ENCODE measurements around the gene NOL3.

NOL3 gene

GRCh38 chr16:67190448-67191399 is 20.4 kb downstream of the NOL3 start:
- DNase-seq, result no peak

DNA sequence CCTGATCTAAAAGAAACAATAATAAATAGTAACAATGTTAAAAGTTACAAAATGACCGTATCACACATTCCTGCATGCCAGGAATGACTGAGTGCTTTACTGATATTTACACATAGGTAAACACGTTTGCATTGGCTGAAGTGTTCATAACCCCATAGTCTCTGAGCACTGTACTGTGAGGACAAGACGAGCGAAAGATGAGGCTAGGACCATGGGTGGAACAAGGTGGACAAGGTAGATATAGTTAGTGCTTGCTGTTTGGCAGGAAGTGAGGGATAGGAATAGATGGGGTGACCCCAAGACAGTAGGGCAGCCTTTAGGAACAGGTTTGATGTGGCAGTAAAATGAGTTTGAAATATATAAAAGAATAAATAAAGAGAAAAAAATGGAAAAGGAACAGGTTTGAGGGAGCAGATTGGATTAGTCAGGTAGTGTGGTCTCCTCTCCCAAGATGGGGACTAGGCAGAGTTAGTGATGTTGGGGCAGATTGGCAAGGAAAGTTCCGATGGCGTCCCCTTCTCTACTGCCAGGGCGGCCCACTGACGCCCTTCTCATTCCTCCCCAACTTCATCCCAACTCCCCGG is 21.2 kb downstream of the NOL3 start:
- DNase-seq, result no peak

GRCh38 chr16:67191995-67192681 is 21.8 kb downstream of the NOL3 start, which contains the start of gene E2F4:
TSS of gene E2F4 (plus strand) at chr16:67192155. CDS start at chr16:67192228, 73 bp downstream.
- DNase-seq, result peak; percentile 90

GRCh38 chr16:67192781-67193361 is 22.5 kb downstream of the NOL3 start:
- no peak for DNase-seq

DNA sequence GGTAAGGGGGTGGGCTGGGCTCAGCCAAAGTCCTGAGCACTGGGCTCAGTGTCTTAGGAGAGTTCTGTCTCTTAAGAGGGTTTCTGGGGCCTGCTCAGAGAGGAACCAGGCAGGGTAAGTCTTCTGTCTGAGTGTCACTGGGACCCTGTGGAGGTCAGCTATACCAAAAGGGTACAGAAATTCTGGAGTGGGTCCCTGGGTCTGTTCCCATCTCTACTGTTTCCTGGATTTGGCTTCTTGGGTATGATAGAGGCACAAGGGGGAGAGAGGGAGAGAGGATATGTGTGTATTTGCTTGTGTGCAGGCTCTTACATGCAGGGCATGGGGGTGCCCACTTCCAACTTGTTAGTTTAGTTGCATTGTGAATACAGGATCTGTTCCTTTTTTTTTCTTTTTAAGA is 23.2 kb downstream of the NOL3 start:
- DNase-seq, result no peak

DNA sequence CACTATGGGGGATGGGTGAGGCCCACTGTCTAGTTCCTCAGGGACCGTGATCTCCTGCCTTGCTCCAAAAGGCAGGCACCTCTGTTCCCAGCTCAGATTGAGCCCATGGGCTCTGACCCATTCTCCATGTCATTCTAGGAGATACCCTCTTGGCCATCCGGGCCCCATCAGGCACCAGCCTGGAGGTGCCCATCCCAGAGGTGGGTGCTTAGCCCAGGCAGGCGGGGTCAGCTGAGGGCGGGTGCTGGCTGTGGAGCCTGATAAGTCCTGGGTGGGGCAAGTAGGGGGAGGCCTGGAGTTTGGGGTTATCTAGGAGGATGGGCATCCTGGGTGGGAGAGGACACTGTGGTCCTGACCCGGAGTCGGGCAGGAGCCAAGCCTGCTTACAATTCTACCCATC is 23.9 kb downstream of the NOL3 start:
- no peak for DNase-seq

GRCh38 chr16:67195676-67196075 is 25.3 kb downstream of the NOL3 start:
- no peak for DNase-seq

DNA sequence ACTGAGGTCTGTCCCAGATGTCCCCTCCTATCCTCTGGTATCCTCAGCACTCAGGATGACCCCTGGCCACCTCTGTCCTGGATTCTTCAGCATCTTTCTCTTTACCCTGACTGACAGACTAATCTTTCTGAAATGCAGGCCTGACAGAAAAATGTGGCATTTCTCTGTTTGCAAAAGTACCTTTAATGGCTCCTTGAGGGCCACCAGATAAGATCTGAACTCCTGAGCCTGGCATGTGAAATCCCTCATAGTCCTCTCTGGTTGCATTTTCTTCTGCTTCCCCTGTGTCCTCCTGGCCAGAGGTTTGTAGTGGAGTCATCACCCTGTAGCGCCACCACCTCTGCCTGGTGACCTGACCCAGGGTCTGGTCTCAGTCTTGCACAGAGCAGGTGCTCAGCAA is 26.5 kb downstream of the NOL3 start:
- DNase-seq, result no peak

GRCh38 chr16:67197704-67198103 is 27.4 kb downstream of the NOL3 start:
- DNase-seq, result no peak

- peak; percentile 28 for DNase-seq
Observed at GRCh38 chr16:67198238-67198734, 27.9 kb downstream of the NOL3 start.

- DNase-seq, result no peak
Observed at GRCh38 chr16:67199011-67199807, 28.9 kb downstream of the NOL3 start, which contains the start of gene ELMO3. TSS of gene ELMO3 (plus strand) at chr16:67199131. CDS start at chr16:67199327, 196 bp downstream.

GRCh38 chr16:67199808-67200198 is 29.5 kb downstream of the NOL3 start:
- DNase-seq, result no peak

GRCh38 chr16:67200491-67200890 is 30.2 kb downstream of the NOL3 start:
- no peak for DNase-seq

DNA sequence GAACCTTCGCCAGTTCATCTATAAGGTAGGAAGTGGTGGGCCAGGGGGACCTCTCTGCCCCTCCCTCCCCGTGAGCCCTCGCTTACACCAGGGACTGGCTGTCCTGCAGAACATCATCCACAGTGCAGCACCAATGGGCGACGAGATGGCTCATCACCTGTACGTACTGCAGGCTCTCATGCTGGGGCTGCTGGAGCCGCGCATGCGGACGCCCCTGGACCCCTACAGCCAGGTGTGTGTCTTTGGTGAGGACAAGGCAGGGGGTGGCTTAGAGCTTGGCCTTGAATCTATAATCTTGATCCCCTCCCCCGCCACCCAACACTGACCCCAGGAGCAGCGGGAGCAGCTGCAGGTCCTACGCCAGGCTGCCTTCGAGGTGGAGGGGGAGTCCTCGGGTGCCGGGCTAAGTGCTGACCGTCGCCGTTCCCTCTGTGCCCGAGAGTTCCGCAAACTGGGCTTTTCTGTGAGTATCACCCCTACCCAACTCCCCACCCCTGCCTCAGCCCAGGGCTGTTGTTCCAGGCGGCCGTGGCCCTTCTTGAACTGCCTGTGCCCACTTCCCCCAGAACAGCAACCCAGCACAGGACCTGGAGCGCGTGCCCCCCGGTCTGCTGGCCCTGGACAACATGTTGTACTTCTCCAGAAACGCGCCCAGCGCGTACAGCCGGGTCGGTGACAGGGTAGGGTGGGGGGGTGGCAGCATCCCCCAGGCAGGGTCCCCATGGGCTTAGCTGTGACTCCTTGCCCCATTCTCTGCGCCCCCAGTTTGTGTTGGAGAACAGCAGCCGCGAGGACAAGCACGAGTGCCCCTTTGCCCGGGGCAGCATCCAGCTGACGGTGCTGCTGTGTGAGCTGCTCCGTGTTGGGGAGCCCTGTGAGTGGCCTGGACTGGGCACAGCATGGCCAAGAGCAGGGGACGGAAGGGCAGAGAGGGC is 31.3 kb downstream of the NOL3 start:
- no peak for DNase-seq

- DNase-seq, result no peak
Observed at GRCh38 chr16:67202426-67202825, 32.1 kb downstream of the NOL3 start.

DNA sequence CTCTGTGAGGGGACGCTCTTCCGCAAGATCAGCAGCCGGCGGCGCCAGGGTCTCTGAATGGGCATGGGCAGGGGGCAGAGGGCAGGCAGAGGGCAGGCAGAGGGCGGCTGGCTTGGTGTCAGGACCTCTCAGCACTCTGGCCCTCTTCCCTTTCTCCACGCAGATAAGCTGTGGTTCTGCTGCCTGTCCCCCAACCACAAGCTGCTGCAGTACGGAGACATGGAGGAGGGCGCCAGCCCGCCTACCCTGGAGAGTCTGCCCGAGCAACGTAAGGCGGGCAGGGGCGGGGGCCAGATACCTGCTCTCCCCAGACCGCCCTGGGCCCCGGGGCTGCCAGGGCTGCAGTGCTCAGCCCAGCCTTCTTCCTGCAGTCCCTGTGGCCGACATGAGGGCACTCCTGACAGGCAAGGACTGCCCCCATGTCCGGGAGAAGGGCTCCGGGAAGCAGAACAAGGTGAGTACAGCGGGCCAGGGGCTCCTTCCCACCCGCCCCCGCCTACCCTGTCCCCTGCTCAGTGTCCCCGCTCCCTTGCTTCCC is 32.7 kb downstream of the NOL3 start:
- no peak for DNase-seq

DNA sequence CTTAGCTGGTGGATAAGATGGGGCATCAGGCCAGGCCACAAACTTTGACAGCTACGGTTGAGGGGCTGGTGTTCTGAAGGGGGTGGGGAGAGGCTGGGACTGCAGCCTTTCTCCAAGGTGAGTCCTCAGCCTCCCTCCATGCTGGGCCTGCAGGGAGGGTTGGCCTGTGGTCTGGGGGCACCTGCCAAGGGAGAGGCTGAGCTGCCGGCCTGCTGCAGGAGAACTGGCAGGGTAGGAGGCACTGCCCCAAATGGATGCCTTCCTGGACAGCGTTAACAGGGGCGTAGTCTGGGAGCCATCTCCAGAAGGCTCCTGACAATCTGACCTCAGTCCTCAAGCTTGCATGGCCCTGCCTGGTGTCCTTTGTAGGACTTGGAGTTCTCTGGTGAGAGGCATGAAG is 33.7 kb downstream of the NOL3 start:
- no peak for DNase-seq

DNA sequence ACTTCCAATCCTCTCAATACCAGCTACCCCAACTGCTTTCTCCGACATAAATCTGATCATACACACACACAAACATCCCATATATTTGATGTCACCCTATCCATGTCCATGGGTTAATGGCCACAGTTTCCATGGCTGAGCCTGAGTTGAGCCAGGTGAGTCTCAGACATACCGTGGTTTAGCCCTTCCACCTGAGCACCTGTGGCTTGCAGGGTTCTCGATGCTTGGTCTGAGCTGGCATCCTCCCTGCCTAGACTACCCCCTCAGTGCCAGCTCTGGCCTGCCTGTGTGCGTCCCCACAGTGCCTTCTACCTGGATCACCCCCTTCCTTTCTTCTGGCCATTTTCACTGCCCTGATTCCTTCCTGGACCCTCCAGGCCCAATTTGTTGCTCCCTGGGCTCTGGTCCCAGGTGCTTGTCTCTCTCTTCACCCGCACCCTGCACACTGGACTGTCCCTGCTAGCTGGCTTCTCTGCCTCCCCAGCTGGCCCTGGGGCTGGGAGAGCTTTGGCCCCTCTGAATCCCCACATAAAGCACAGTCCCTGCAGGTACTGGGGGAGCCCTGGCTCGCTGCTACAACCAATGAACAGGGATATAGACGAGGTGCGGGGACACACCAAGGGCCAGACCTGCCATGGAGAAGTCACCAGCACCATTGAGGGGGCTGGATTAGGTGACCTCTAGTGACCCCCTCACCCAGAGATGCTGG is 35.9 kb downstream of the NOL3 start:
- no peak for DNase-seq

GRCh38 chr16:67206838-67207248 is 36.5 kb downstream of the NOL3 start:
- no peak for DNase-seq

Measured in stimulated activated CD4-positive, alpha-beta T cell treated with anti-CD3 and anti-CD28 coated beads, Interleukin-4, amount 100 ng/mL, for 24 hours (primary cell).